GM12801 (cell line): Measurements from ENCODE around the gene LEUTX.

Experiments used
- TF ChIP-seq, protein P1 (sequence below): IDR thresholded peaks from one replicate; pipeline ENCODE4 v1.5.1; 2011; ENCODE audit warnings: control low read depth; ENCODE audit not compliant: insufficient read length; ENCODE audit errors: extremely low read depth

The LEUTX gene

GRCh38 chr19:39737891-39738290, 40.8 kb upstream of the LEUTX start, which contains the start of gene CLC:
TSS of gene CLC (minus strand) at chr19:39738029. CDS start at chr19:39737952, 77 bp downstream.
- TF ChIP-seq, protein P1, sequence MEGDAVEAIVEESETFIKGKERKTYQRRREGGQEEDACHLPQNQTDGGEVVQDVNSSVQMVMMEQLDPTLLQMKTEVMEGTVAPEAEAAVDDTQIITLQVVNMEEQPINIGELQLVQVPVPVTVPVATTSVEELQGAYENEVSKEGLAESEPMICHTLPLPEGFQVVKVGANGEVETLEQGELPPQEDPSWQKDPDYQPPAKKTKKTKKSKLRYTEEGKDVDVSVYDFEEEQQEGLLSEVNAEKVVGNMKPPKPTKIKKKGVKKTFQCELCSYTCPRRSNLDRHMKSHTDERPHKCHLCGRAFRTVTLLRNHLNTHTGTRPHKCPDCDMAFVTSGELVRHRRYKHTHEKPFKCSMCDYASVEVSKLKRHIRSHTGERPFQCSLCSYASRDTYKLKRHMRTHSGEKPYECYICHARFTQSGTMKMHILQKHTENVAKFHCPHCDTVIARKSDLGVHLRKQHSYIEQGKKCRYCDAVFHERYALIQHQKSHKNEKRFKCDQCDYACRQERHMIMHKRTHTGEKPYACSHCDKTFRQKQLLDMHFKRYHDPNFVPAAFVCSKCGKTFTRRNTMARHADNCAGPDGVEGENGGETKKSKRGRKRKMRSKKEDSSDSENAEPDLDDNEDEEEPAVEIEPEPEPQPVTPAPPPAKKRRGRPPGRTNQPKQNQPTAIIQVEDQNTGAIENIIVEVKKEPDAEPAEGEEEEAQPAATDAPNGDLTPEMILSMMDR = no peak

DNA sequence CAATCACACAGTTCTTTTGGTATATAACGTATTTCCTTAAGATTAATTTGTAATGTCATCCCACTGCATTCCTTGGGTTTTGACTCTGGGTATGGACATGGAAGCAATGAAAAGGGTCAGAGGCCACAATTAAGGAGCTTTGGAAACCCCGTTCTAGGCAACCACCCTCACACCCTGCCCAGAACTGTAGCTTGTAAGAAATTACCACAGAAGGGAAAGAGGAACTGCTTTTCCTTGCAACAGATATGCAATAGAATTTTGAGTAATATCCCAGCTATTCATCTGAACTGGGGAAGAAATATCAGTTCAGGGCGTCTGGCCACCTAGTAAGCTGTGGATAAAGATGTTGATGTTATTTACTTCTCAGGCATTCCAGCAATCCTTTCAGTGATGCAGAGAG, 39.8 kb upstream of the LEUTX start:
- TF ChIP-seq, protein P1 = no peak

DNA sequence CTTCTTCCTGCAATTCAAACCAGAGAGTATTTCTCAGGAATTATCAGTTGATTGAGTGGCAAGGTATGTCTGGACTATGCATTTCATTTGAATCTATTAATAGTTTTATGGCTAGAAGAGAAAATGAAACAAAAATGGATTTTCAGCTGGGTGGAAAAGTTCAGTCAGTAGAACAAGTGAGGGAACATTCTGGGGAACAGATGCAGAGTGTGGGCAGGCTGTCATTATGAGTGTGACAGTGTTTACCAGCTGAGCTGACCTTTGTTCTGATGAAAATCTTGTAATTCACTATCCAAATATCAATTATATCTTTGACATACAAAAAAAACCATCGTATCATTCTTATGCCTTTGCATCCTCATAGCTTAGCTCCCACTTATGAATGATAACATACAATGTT, 38.3 kb upstream of the LEUTX start:
- TF ChIP-seq, protein P1 = no peak

DNA sequence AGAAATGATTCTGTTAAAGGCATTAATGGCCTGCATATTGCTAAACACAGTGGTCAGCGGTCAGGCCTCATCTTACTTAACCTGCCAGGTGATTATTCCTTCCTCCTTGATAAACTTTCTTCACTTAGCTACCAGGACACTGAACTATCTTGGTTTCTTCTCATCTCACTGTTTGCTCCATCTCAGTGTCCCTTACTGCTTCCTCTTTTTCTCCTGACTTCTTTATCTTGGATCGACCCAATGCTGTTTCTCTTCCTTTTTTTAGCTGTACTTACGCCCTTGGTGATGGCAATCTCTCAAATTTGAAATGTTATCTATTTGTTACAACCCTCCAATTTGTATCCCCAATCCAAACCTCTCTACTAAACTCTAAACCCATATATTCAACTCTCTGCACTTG, 33.0 kb upstream of the LEUTX start:
- TF ChIP-seq, protein P1 = no peak

DNA sequence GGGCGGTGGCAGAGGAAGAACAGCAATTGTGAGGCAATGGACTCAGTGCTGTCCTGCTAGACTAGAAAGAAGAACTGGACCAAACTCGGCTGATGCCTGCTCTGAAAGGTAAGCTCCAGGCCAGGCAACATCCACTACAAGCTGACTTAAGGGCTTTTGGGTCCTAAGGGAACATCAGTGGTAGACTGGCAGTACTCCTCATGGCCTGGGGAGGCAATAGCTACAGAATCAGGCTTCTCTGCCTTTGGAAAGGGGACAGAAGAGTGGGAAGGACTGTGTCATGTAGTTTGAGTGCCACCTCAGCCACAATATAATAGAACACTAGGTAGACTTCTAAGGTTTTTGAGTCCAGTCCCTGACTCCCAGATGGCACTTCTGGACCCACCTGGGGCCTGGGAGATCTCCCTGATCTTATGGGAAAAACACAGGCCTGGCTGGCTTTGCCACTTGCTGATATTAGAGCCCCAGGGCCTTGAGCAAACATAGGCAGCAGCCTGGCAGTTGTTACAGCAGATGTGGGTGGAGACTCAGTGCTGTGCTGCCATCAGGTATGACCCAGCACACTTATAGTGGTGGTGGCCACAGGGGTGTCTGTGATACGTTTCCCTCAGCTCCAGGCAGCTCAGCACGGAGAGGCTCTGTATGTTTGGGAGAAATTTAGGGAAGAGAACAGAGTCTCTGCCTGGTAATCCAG, 31.7 kb upstream of the LEUTX start:
- TF ChIP-seq, protein P1 = no peak

- TF ChIP-seq, protein P1 = no peak
Measured at GRCh38 chr19:39749981-39750380, 28.7 kb upstream of the LEUTX start.

- TF ChIP-seq, protein P1 = no peak
Measured at GRCh38 chr19:39752390-39752789, 26.3 kb upstream of the LEUTX start.

DNA sequence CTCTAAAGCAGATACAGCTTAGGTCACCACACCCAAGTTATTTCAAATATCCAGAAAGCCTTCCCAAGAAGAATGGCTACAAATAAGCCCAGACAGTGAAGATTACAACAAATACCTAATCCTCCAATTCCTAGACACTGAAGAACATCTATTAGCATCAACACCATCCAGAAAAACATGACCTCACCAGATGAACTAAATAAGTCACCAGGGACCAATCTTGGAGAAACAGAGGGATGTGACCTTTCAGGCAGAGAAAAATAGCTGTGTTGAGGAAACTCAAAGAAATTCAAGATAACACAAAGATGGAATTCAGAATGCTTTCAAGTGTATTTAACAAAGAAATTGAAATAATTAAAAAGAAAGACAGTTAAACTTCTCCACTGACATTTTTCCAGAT, 25.9 kb upstream of the LEUTX start:
- TF ChIP-seq, protein P1 = no peak
